K562 (cell line): ENCODE data around the gene ENOSF1. TPM values are rescaled to one million over a fixed set of nuclear protein-coding genes. Genes with fewer than 3 reads are reported as not detected.

ENCODE experiments used
- BRD9 ChIP-seq: fragments of 450-650 bp; IDR thresholded peaks from 2 replicates; pipeline ENCODE4 v1.6.1; 2018; ENCODE audit warnings: low read depth; ENCODE audit not compliant: partially characterized antibody
- E2F3 ChIP-seq: fragments of 250-450 bp; sonication (Bioruptor Pico); IDR thresholded peaks from 2 replicates; pipeline ENCODE4 v1.4.0; 2020; ENCODE audit warnings: mild to moderate bottlenecking
- ETV1 ChIP-seq: fragments of 450-650 bp; conservative IDR thresholded peaks from 2 replicates; pipeline ENCODE4 v1.6.1; 2016; ENCODE audit warnings: missing genetic modification characterization, control low read depth, low read depth, missing compliant biosample characterization
- FIP1L1 ChIP-seq: fragments of 200-400 bp; formaldehyde crosslinking; IDR thresholded peaks from 2 replicates; pipeline ENCODE4 v1.6.1; 2018; ENCODE audit warnings: mild to moderate bottlenecking, low read depth, low read length; ENCODE audit not compliant: poor library complexity, severe bottlenecking
- GATAD2A ChIP-seq: fragments of 450-650 bp; IDR thresholded peaks from 2 replicates; pipeline ENCODE4 v1.6.1; 2017
- GTF2A2 ChIP-seq: IDR thresholded peaks from 2 replicates; pipeline ENCODE4 v1.6.1; 2016; ENCODE audit warnings: mild to moderate bottlenecking, missing genetic modification characterization, missing compliant biosample characterization
- JUND ChIP-seq, 2 experiments: IDR thresholded peaks; 2 replicates in 1 of 2; 3 replicates in 1 of 2; pipeline ENCODE4 v1.6.1; 2011; ENCODE audit warnings: borderline replicate concordance in 2 of 2, low read depth in 2 of 2, low read length in 2 of 2, improper control_type of control experiment in 1 of 2, missing biosample characterization in 1 of 2, missing genetic modification characterization in 1 of 2, missing genetic modification reagents in 1 of 2
- MLLT1 ChIP-seq, 2 experiments: fragments of 450-650 bp; IDR thresholded peaks; 2 replicates each; pipeline ENCODE4 v1.6.1; 2016
- MTF1 ChIP-seq: fragments of 250-450 bp; sonication (Bioruptor Pico); IDR thresholded peaks from 2 replicates; pipeline ENCODE4 v1.9.0; 2021; ENCODE audit warnings: moderate library complexity, mild to moderate bottlenecking, inconsistent platforms, borderline replicate concordance
- NBN ChIP-seq: fragments of 450-650 bp; IDR thresholded peaks from 2 replicates; pipeline ENCODE4 v1.6.1; 2016; ENCODE audit warnings: low read depth, mild to moderate bottlenecking
- NFATC3 ChIP-seq: fragments of 450-650 bp; IDR thresholded peaks from 2 replicates; pipeline ENCODE4 v1.6.1; 2017; ENCODE audit warnings: mild to moderate bottlenecking
- NFE2L1 ChIP-seq: fragments of 450-650 bp; IDR thresholded peaks from 2 replicates; pipeline ENCODE4 v1.6.1; 2016; ENCODE audit warnings: missing genetic modification characterization, low read depth, mild to moderate bottlenecking, missing compliant biosample characterization, moderate library complexity, borderline replicate concordance
- POLR2AphosphoS2 ChIP-seq: IDR thresholded peaks from 2 replicates; pipeline ENCODE4 v1.6.1; 2012; ENCODE audit warnings: low read length, improper control_type of control experiment
- PURB ChIP-seq: sonication (generic); formaldehyde crosslinking; IDR thresholded peaks from 2 replicates; pipeline ENCODE4 v1.9.0; 2021; ENCODE audit warnings: low read depth, mild to moderate bottlenecking, missing genetic modification reagents
- SP1 ChIP-seq: sonication (generic); formaldehyde crosslinking; IDR thresholded peaks from 2 replicates; pipeline ENCODE4 v1.8.1; 2022; ENCODE audit warnings: mild to moderate bottlenecking, missing genetic modification reagents
- TARDBP ChIP-seq: fragments of 450-650 bp; IDR thresholded peaks from 2 replicates; pipeline ENCODE4 v1.6.1; 2016
- ZBTB5 ChIP-seq: fragments of 450-650 bp; IDR thresholded peaks from 2 replicates; pipeline ENCODE4 v1.6.1; 2017; ENCODE audit warnings: antibody characterized with exemption
- ZBTB9 ChIP-seq: fragments of 450-650 bp; formaldehyde crosslinking; IDR thresholded peaks from 2 replicates; pipeline ENCODE4 v1.4.0; 2020; ENCODE audit warnings: mild to moderate bottlenecking, moderate library complexity
- ZNF518B ChIP-seq: fragments of 250-450 bp; sonication (Bioruptor Pico); IDR thresholded peaks from 2 replicates; pipeline ENCODE4 v1.5.0; 2021; ENCODE audit warnings: mild to moderate bottlenecking, moderate library complexity
- ZNF696 ChIP-seq: fragments of 250-450 bp; sonication (Bioruptor Pico); conservative IDR thresholded peaks from 2 replicates; pipeline ENCODE4 v1.4.0; 2020; ENCODE audit warnings: mild to moderate bottlenecking, moderate library complexity
- polyA plus RNA-seq, 8 experiments: library from polyadenylated mRNA; depleted of rRNA in 4 of 8; stranded (reverse) in 5 of 8; unstranded in 3 of 8; fragments of >200 nt; fragmentation: Nextera tagmentation in 2 of 8; fragmentation: Illumina TruSeq in 1 of 8; extraction: Ambion mirVana in 2 of 8; extraction: Trizol in 1 of 8; gene quantifications; 2 replicates each; pipeline versions ENCODE4 v1.2.1 to v1.2.3, GENCODE V29; 2011 to 2014; ENCODE audit warnings: inconsistent platforms in 1 of 8, missing spikeins in 1 of 8
- total RNA-seq, 7 experiments: library from RNA; depleted of rRNA in 6 of 7; stranded (reverse); fragments of >200 nt in 6 of 7; fragmentation: Illumina TruSeq in 2 of 7; extraction: Trizol in 2 of 7; gene quantifications; 2 replicates each; pipeline versions ENCODE4 v1.2.1 to v1.2.3, GENCODE V29; 2011 to 2021; ENCODE audit warnings: low replicate concordance in 1 of 7

The ENOSF1 gene
- total and polyA plus RNA-seq, 9 of the 15 experiments (the other 6 are each of a cell fraction or from before 2014, with no cell fraction given) = 15.5 to 66.4 (median 46.5) TPM

- TF ChIP-seq E2F3 (peak; percentile 80; the same call in 1 of the 2 replicates), MTF1 (CRISPR knock-in tag) (no peak), NFATC3 (no peak), ETV1 (no peak), ZBTB5 (no peak), BRD9 (peak; percentile 54), POLR2AphosphoS2 (peak; percentile 45; the same call in 1 of the 2 replicates), ZBTB9 (CRISPR knock-in tag) (no peak), GTF2A2 (tag) (no peak), NFE2L1 (tag) (no peak), FIP1L1 (peak; percentile 45), MLLT1 (IDR thresholded peaks at IDR 0.05) (peak; percentile 42 to 82; a peak in 3 of 4 replicates), TARDBP (peak; percentile 18; the same call in 1 of the 2 replicates), ZNF696 (no peak), PURB (CRISPR knock-in tag) (no peak), JUND (IDR thresholded peaks at IDR 0.05; ENCODE audit: borderline replicate concordance, low read depth, low read length) (peak; percentile 43; the same call in 1 of the 2 replicates), JUND (tag; IDR thresholded peaks at IDR 0.05; ENCODE audit: borderline replicate concordance, low read depth, low read length) (no peak; the same call in 2 of the 3 replicates), NBN (peak; percentile 68; the same call in 1 of the 2 replicates), GATAD2A (0 out of 2 replicates have a peak, but pooled peaks have one; percentile 53), SP1 (CRISPR knock-in tag) (peak; percentile 48; the same call in 1 of the 2 replicates), ZNF518B (no peak)
Observed at GRCh38 chr18:657311-658000, 55.0 kb downstream of the ENOSF1 start, which contains the start of gene TYMS (continued).
